PC-9 (cell line): ENCODE measurements around the gene CNTF.

ENCODE experiments used
- EZH2 ChIP-seq: fragments of 200-600 bp; sonication (generic); IDR thresholded peaks from 2 replicates; pipeline ENCODE4 v1.8.0; 2017; ENCODE audit warnings: antibody characterized with exemption, low read depth
- TF ChIP-seq, protein P1 (sequence below): fragments of 200-600 bp; sonication (generic); conservative IDR thresholded peaks from 2 replicates; pipeline ENCODE4 v1.6.1; 2017; ENCODE audit warnings: mixed run types, antibody characterized with exemption, mild to moderate bottlenecking, moderate library complexity

DNA sequence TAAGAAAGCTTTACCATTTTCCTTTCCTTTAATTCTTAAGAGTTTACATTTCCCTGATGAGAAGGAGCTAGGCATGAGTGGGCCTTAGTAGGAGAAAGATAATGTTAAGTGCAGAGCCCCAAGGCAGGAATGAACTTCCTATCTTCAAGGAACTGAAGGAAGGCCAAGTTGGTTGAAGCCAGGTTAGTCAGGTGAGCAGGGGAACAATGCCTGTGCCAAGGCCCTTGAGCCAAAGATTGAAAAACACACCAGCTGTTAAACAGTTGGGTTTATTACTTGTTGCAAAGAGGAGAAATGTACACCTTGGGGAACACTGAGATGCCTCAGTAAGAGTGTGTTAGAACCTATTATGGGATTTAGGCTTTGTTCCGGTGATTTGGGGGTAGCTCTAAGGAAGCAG is 10.0 kb downstream of the CNTF start:
- TF ChIP-seq, protein P1, sequence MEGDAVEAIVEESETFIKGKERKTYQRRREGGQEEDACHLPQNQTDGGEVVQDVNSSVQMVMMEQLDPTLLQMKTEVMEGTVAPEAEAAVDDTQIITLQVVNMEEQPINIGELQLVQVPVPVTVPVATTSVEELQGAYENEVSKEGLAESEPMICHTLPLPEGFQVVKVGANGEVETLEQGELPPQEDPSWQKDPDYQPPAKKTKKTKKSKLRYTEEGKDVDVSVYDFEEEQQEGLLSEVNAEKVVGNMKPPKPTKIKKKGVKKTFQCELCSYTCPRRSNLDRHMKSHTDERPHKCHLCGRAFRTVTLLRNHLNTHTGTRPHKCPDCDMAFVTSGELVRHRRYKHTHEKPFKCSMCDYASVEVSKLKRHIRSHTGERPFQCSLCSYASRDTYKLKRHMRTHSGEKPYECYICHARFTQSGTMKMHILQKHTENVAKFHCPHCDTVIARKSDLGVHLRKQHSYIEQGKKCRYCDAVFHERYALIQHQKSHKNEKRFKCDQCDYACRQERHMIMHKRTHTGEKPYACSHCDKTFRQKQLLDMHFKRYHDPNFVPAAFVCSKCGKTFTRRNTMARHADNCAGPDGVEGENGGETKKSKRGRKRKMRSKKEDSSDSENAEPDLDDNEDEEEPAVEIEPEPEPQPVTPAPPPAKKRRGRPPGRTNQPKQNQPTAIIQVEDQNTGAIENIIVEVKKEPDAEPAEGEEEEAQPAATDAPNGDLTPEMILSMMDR: no peak
- no peak for TF ChIP-seq EZH2
